SK-N-SH (cell line): Measurements from ENCODE around the gene UBALD1. TPM values are rescaled to one million over a fixed set of nuclear protein-coding genes. Genes with fewer than 3 reads are reported as not detected.

Experiments used
- CTCF ChIA-PET: fragments of 300-600, 350-600 bp; formaldehyde crosslinking; extraction: SDS; loops from one replicate; lab custom pipeline; 2021; lab: Yijun Ruan, JAX
- POLR2A ChIA-PET: fragments of 350-600 bp; sonication (Branson Sonifier 250); formaldehyde crosslinking; extraction: SDS; loops from one replicate; lab custom pipeline; 2020; ENCODE audit warnings: antibody characterized with exemption, inconsistent platforms; lab: Yijun Ruan, JAX
- DNase-seq: peaks from one replicate; pipeline ENCODE4 v3.0.0; 2012
- H2AFZ ChIP-seq: fragments of 200-600 bp; sonication (generic); 2 replicates; pipeline ENCODE4 v1.8.1; 2016; ENCODE audit warnings: antibody characterized with exemption, mild to moderate bottlenecking, low read depth
- H3F3A ChIP-seq: fragments of 200-600 bp; sonication (generic); replicated peaks from 2 replicates; pipeline ENCODE3; 2016; ENCODE audit warnings: antibody characterized with exemption, mild to moderate bottlenecking; ENCODE audit not compliant: insufficient read depth
- H3K27ac ChIP-seq, 2 experiments: fragments of 200-500 bp in 1 of 2; fragments of 200-600 bp in 1 of 2; sonication (Bioruptor generic) in 1 of 2; sonication (generic), shearing (Covaris generic) in 1 of 2; 2 replicates each; pipeline versions ENCODE4 v1.5.1 to v1.6.1; 2014 to 2016; ENCODE audit warnings: low read depth in 2 of 2, inconsistent platforms in 1 of 2, low read length in 1 of 2, mild to moderate bottlenecking in 1 of 2, mixed read lengths in 1 of 2
- H3K27me3 ChIP-seq: fragments of 200-600 bp; sonication (generic), shearing (Covaris generic); 2 replicates; pipeline ENCODE4 v1.6.1; 2016; ENCODE audit warnings: mixed run types; ENCODE audit not compliant: insufficient read depth
- H3K36me3 ChIP-seq, 2 experiments: fragments of 200-500 bp in 1 of 2; fragments of 200-600 bp in 1 of 2; sonication (Bioruptor generic) in 1 of 2; sonication (generic) in 1 of 2; replicated peaks in 1 of 2; 2 replicates each; pipeline versions ENCODE3 to v1.5.1; 2014 to 2016; ENCODE audit warnings: low read length in 1 of 2, mild to moderate bottlenecking in 1 of 2; ENCODE audit not compliant: insufficient read depth in 2 of 2, control insufficient read depth in 1 of 2
- H3K4me1 ChIP-seq, 2 experiments: fragments of 200-500 bp in 1 of 2; fragments of 200-600 bp in 1 of 2; sonication (Bioruptor generic) in 1 of 2; sonication (generic), shearing (Covaris generic) in 1 of 2; 2 replicates each; pipeline versions ENCODE4 v1.5.1 to v1.6.1; 2014 to 2016; ENCODE audit warnings: low read depth in 1 of 2, low read length in 1 of 2, mixed run types in 1 of 2; ENCODE audit not compliant: insufficient read depth in 2 of 2, control insufficient read depth in 1 of 2
- H3K4me2 ChIP-seq: fragments of 200-600 bp; sonication (generic), shearing (Covaris generic); 2 replicates; pipeline ENCODE4 v1.6.1; 2017; ENCODE audit warnings: mixed run types
- H3K4me3 ChIP-seq, 2 experiments: fragments of 200-500 bp in 1 of 2; fragments of 200-600 bp in 1 of 2; sonication (Bioruptor generic) in 1 of 2; sonication (generic), shearing (Covaris generic) in 1 of 2; 2 replicates each; pipeline versions ENCODE4 v1.5.1 to v1.8.1; 2014 to 2016; ENCODE audit warnings: low read depth in 2 of 2, inconsistent platforms in 1 of 2, low read length in 1 of 2, mild to moderate bottlenecking in 1 of 2, mixed read lengths in 1 of 2, moderate library complexity in 1 of 2
- H3K79me2 ChIP-seq: fragments of 200-600 bp; sonication (generic); 2 replicates; pipeline ENCODE4 v1.8.1; 2017; ENCODE audit warnings: mild to moderate bottlenecking; ENCODE audit not compliant: insufficient read depth
- H3K9ac ChIP-seq: fragments of 200-600 bp; sonication (generic); 2 replicates; pipeline ENCODE4 v1.6.1; 2017; ENCODE audit warnings: mixed run types
- H3K9me2 ChIP-seq: fragments of 200-600 bp; sonication (generic); 2 replicates; pipeline ENCODE4 v1.6.1; 2017; ENCODE audit warnings: mixed run types
- H3K9me3 ChIP-seq: fragments of 200-600 bp; sonication (generic); 2 replicates; pipeline ENCODE4 v1.6.1; 2017; ENCODE audit warnings: mixed run types, mild to moderate bottlenecking, moderate library complexity
- H4K20me1 ChIP-seq: fragments of 200-600 bp; sonication (generic); 2 replicates; pipeline ENCODE4 v1.6.1; 2017; ENCODE audit warnings: mild to moderate bottlenecking, mixed run types; ENCODE audit not compliant: insufficient read depth
- ELF1 ChIP-seq: IDR thresholded peaks from 2 replicates; pipeline ENCODE4 v1.4.0; 2012
- EP300 ChIP-seq, 2 experiments: IDR thresholded peaks; 2 replicates each; pipeline versions ENCODE4 v1.4.0 to v1.6.1; 2012; ENCODE audit warnings: borderline replicate concordance in 1 of 2, low read depth in 1 of 2, low read length in 1 of 2
- FOXM1 ChIP-seq: IDR thresholded peaks from 2 replicates; pipeline ENCODE4 v1.4.0; 2012; ENCODE audit warnings: low read depth, mild to moderate bottlenecking
- JUND ChIP-seq: IDR thresholded peaks from 2 replicates; pipeline ENCODE4 v1.4.0; 2012
- MEF2A ChIP-seq: IDR thresholded peaks from 2 replicates; pipeline ENCODE4 v1.4.0; 2012; ENCODE audit warnings: low read depth, borderline replicate concordance
- NFIC ChIP-seq: IDR thresholded peaks from 2 replicates; pipeline ENCODE4 v1.4.0; 2012; ENCODE audit warnings: borderline replicate concordance
- NRF1 ChIP-seq: IDR thresholded peaks from 2 replicates; pipeline ENCODE4 v1.6.1; 2012; ENCODE audit warnings: low read depth, mild to moderate bottlenecking, low read length
- RAD21 ChIP-seq: IDR thresholded peaks from 2 replicates; pipeline ENCODE4 v1.6.1; 2012; ENCODE audit warnings: mild to moderate bottlenecking, low read length
- RCOR1 ChIP-seq: fragments of 150-350 bp; IDR thresholded peaks from 2 replicates; pipeline ENCODE4 v1.6.1; 2017; ENCODE audit warnings: antibody characterized with exemption, low read length
- RXRA ChIP-seq: IDR thresholded peaks from 2 replicates; pipeline ENCODE4 v1.4.0; 2012; ENCODE audit warnings: low read depth, mild to moderate bottlenecking, borderline replicate concordance
- WGBS: methylation state at CpG from one replicate; pipeline ENCODE4 v1.1.6; 2017; ENCODE audit warnings: low lambda C conversion rate; 5-methylcytosine and 5-hydroxymethylcytosine counted together
- polyA plus RNA-seq, 3 experiments: library from polyadenylated mRNA; depleted of rRNA; stranded (reverse); fragments of >200 nt; gene quantifications; 2 replicates each; pipeline ENCODE4 v1.2.3, GENCODE V29; 2012
- TF ChIP-seq, protein P1 (sequence below): IDR thresholded peaks from 2 replicates; pipeline ENCODE4 v1.4.0; 2012; ENCODE audit warnings: low read depth
- TF ChIP-seq, protein P2 (sequence below): fragments of 150-350 bp; IDR thresholded peaks from 2 replicates; pipeline ENCODE4 v1.6.1; 2017; ENCODE audit warnings: antibody characterized with exemption, low read length, low read depth, borderline replicate concordance
- TF ChIP-seq, protein P3 (sequence below): fragments of 200-600 bp; sonication (generic); IDR thresholded peaks from 2 replicates; pipeline ENCODE4 v1.6.1; 2017; ENCODE audit warnings: antibody characterized with exemption, mild to moderate bottlenecking, moderate library complexity
- TF ChIP-seq, protein P4 (sequence below): IDR thresholded peaks from 2 replicates; pipeline ENCODE4 v1.6.1; 2012; ENCODE audit warnings: mild to moderate bottlenecking, low read depth, low read length, moderate library complexity
- TF ChIP-seq, protein P5 (sequence below): fragments of 150-350 bp; IDR thresholded peaks from 2 replicates; pipeline ENCODE4 v1.6.1; 2016; ENCODE audit warnings: mild to moderate bottlenecking, low read depth, low read length

The UBALD1 gene
- polyA plus RNA-seq, 1 of the 3 experiments (the other 2 are of a cell fraction), result 16.7 TPM

DNA sequence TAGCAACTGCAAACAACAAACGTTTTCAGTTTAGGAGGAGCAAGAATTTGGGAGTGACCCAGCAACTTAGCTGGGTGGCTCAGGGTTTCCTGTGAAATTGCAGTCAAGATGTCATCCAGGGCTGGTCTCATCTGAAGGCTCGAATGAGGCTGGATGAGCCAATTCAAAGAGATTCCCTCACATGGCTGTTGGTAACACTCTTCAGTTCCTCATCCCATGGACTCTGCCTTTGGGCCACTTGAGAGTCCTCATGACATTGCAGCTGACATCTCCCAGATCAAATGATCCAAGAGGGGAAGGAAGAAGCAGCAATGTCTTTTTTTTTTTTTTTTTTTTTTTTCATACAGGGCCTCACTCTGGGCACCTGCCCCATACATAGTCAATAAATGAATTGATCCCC lies 26.3 kb downstream of the UBALD1 start (continued):
- TF ChIP-seq JUND (no peak), FOXM1 (no peak)

DNA sequence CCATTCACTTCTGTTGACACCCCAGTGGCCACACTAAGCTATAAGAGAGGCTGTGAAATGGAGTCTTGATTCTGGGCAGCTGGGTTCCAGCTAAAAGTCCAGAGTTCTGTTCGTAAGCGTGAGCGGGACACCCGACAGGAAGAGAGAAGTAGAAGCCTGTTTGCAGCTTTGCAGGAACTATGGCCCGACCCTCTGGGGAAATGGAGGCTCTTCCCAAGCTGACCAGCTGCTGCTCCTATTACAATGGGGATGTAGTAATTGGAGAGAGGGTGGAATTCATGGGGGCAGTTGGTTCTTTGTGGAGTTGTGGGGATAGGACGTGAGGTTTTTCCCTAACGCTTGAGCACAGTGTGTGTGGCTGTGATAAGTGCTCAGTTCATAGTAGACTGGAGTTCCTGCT lies 28.4 kb downstream of the UBALD1 start:
- ChIA-PET POLR2A (no interaction called here), CTCF (interaction anchor here (0.7 to 5.6 kb wide), 27 partner anchors 8 to 370 kb away, joined by 3 to 64 read pairs (median 7); partner anchors contain the start of genes C16orf96 and NMRAL1)
- Histone ChIP-seq H3K4me1 (no peaks in the 10 kb centered on the region), H3K9ac (no peak overlapping the region), H2AFZ (no peak overlapping the region), H3K27me3 (no peaks in the 10 kb centered on the region)
- WGBS, result 58% methylated on average over 7 of the region's 7 CpGs
- TF ChIP-seq, protein P1, sequence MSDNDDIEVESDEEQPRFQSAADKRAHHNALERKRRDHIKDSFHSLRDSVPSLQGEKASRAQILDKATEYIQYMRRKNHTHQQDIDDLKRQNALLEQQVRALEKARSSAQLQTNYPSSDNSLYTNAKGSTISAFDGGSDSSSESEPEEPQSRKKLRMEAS, result no peak
- TF ChIP-seq, protein P2, sequence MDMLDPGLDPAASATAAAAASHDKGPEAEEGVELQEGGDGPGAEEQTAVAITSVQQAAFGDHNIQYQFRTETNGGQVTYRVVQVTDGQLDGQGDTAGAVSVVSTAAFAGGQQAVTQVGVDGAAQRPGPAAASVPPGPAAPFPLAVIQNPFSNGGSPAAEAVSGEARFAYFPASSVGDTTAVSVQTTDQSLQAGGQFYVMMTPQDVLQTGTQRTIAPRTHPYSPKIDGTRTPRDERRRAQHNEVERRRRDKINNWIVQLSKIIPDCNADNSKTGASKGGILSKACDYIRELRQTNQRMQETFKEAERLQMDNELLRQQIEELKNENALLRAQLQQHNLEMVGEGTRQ, result no peak
- TF ChIP-seq RCOR1, result no peak
- TF ChIP-seq MEF2A, result no peak
- TF ChIP-seq NRF1, result no peak
- TF ChIP-seq, protein P3, sequence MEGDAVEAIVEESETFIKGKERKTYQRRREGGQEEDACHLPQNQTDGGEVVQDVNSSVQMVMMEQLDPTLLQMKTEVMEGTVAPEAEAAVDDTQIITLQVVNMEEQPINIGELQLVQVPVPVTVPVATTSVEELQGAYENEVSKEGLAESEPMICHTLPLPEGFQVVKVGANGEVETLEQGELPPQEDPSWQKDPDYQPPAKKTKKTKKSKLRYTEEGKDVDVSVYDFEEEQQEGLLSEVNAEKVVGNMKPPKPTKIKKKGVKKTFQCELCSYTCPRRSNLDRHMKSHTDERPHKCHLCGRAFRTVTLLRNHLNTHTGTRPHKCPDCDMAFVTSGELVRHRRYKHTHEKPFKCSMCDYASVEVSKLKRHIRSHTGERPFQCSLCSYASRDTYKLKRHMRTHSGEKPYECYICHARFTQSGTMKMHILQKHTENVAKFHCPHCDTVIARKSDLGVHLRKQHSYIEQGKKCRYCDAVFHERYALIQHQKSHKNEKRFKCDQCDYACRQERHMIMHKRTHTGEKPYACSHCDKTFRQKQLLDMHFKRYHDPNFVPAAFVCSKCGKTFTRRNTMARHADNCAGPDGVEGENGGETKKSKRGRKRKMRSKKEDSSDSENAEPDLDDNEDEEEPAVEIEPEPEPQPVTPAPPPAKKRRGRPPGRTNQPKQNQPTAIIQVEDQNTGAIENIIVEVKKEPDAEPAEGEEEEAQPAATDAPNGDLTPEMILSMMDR, result no peak
- no peak for TF ChIP-seq RXRA
- TF ChIP-seq NFIC, result no peak
- TF ChIP-seq, protein P4, sequence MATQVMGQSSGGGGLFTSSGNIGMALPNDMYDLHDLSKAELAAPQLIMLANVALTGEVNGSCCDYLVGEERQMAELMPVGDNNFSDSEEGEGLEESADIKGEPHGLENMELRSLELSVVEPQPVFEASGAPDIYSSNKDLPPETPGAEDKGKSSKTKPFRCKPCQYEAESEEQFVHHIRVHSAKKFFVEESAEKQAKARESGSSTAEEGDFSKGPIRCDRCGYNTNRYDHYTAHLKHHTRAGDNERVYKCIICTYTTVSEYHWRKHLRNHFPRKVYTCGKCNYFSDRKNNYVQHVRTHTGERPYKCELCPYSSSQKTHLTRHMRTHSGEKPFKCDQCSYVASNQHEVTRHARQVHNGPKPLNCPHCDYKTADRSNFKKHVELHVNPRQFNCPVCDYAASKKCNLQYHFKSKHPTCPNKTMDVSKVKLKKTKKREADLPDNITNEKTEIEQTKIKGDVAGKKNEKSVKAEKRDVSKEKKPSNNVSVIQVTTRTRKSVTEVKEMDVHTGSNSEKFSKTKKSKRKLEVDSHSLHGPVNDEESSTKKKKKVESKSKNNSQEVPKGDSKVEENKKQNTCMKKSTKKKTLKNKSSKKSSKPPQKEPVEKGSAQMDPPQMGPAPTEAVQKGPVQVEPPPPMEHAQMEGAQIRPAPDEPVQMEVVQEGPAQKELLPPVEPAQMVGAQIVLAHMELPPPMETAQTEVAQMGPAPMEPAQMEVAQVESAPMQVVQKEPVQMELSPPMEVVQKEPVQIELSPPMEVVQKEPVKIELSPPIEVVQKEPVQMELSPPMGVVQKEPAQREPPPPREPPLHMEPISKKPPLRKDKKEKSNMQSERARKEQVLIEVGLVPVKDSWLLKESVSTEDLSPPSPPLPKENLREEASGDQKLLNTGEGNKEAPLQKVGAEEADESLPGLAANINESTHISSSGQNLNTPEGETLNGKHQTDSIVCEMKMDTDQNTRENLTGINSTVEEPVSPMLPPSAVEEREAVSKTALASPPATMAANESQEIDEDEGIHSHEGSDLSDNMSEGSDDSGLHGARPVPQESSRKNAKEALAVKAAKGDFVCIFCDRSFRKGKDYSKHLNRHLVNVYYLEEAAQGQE, result no peak
- TF ChIP-seq, protein P5, sequence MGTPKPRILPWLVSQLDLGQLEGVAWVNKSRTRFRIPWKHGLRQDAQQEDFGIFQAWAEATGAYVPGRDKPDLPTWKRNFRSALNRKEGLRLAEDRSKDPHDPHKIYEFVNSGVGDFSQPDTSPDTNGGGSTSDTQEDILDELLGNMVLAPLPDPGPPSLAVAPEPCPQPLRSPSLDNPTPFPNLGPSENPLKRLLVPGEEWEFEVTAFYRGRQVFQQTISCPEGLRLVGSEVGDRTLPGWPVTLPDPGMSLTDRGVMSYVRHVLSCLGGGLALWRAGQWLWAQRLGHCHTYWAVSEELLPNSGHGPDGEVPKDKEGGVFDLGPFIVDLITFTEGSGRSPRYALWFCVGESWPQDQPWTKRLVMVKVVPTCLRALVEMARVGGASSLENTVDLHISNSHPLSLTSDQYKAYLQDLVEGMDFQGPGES, result no peak
- TF ChIP-seq ELF1, result no peak
- no peak for TF ChIP-seq RAD21
- no peak for TF ChIP-seq EP300 (IDR thresholded peaks at IDR 0.05; ENCODE audit: borderline replicate concordance in 1 of 2, low read depth in 1 of 2, low read length in 1 of 2)
- TF ChIP-seq, all 33 proteins: peak for 0
- no peaks in the 10 kb centered on the region for H3F3A ChIP-seq
- H3K9me2 ChIP-seq, result no peaks in the 10 kb centered on the region
- no peaks in the 10 kb centered on the region for H3K36me3 ChIP-seq
- no peak overlapping the region for H3K4me3 ChIP-seq
- no peak overlapping the region for H3K4me2 ChIP-seq
- no peaks in the 10 kb centered on the region for H3K9me3 ChIP-seq
- H4K20me1 ChIP-seq, result no peaks in the 10 kb centered on the region
- DNase-seq, result no peak
- no peaks in the 10 kb centered on the region for H3K79me2 ChIP-seq
- H3K27ac ChIP-seq, result no peak overlapping the region
